Hematopoietic multipotent progenitor cell treated with erythropoietin and hydrocortisone succinate and interleukin-3 and kit ligand, for 6 days (in vitro differentiated cells): ENCODE data around the gene PTGR1.
"Not testable (repeated sequence)": the region's sequence is repeated elsewhere in the genome, so short reads cannot be mapped to it uniquely, and the experiment has no call there.

Experiments
- DNase-seq: peaks from one replicate; pipeline ENCODE4 v3.0.0-alpha.2; 2015

PTGR1 gene

DNA sequence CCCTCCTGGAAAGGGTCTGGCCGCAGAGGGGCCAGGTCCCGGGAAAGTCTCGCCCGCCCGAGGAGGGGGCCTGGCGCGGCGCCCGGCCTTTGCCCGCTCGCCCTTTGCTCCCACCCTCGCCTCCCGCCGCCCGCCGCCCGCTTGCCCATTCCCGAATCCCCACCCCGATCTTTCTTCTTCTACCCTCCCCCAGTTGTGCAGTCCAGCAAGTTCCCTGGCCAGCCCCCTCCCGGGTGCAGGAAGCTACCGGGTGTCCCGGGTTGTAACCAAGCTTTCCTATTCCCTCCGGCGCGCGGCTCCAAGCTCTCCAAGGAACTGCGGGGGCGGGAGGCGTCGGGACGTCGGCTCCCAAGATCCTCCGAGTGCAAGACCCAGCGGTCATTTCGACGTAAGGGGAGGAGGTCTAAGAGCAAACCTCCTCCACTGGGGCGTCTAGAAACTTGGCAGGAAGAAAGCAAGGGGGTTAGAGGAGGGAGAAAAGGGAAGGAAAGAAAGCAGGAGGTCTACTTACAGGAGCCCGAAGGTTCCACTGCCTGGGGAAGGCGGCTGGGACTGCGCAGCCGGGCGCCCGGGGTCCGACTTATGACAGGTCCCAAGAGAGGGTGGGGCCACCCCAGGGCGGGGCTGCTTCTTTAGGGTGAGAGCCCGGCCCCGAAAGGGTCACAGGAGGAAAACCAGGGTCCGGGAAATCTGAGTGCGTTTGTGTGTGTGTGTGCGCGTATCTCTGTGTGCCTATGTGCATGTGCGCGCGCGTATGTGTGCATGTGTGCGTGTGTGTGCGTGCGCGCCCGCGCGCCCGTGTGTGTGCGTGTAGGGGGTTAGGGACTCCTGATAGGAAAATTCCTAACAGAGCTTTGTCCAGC is at the start of gene PTGR1:
TSS of gene PTGR1 (minus strand) at position 556 of the 863 bp plus-strand sequence. CDS start 2,225 bp downstream, outside the sequence.
- peak; percentile 63 for DNase-seq

- DNase-seq: no peak
These were observed 49.6 kb upstream of the PTGR1 start for GRCh38 chr9:111649016-111649415.

- DNase-seq: no peak
These were observed 48.6 kb upstream of the PTGR1 start for GRCh38 chr9:111648066-111648465.

GRCh38 chr9:111646417-111646816 is 47.0 kb upstream of the PTGR1 start:
- no peak for DNase-seq

DNA sequence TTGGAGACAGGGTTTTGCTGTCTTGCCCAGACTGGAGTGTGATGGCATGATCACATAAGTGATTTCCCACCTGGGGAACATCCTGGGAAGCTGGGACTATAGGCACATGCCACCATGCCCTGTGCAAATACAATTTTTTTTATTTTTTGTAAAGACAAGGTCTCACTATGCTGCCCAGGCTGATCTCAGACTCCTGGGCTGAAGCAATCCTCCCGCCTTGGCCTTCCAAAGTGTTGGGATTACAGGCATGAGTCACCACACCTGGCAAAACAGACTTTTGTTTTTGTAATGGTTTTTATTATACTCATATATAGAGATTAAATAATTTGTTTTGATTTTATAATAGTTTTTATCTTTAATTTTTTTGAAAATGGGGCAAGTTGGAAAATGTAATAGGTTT is 46.4 kb upstream of the PTGR1 start:
- DNase-seq: no peak

GRCh38 chr9:111644195-111644772 is 44.8 kb upstream of the PTGR1 start:
- no peak for DNase-seq

DNA sequence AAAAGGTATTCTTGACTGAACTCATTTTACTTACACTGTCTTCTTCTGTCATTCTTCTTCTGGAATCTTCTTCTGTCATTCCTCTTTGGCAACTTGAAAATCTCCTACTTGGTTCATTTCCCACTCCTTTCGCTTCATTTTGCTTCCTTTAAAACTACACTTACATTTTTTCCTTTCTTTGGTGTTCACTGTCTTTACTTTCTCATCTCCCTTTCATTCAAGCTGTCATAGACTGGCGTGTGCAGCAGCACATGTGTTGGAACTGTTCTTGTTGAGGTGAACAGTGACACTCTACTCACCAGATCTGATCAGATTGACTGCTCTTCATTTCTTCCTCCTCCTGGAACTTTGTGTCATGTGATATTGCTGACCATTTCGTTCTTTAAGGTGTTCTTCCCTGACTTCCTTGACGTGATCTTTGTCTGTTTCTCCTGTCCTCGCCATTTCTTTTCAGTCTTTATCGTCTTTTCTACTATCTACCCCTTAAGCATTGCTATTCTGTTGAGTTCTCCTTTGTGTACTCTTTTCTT is 38.0 kb upstream of the PTGR1 start:
- no peak for DNase-seq

DNA sequence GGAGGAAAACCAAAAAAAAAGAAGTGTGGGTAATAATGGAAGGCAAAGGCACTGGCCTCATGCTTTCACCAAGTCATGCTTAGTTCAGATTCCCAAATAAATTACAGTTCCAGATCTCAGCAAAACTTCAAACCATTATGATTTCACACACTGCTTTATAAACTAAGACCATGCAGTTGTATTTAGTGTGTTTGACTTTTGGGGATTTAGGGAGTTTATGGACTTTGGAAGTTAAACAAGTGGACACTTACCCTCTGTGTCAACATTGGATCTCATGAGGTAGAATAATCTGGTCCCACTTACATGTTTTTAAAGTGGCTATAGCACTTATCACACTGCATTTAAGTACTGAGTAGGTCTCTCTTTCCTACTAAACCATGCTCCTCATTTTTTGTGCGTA is 35.4 kb upstream of the PTGR1 start:
- DNase-seq: no peak

DNA sequence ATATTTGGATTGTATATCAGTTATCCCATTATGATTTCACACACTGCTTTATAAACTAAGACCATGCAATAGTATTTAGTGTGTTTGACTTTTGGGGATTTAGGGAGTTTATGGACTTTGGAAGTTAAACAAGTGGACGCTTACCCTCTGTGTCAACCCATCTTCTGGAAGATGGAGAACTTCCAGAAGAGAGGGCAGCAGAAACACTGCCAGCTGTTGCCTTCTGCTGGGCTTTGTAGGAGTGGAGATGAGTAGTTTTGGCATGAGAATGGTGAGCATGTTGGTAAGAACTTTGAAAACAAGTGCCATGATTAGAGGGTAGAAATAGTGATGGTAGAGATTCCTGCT is 33.9 kb upstream of the PTGR1 start:
- no peak for DNase-seq

- no peak for DNase-seq
These were observed 33.4 kb upstream of the PTGR1 start for GRCh38 chr9:111632695-111633388.

- DNase-seq: peak; percentile 36
These were observed 32.6 kb upstream of the PTGR1 start for GRCh38 chr9:111632060-111632459.

- peak; percentile 99 for DNase-seq
These were observed 31.9 kb upstream of the PTGR1 start, which contains the start of gene DNAJC25 for GRCh38 chr9:111631214-111631971. Gene DNAJC25, plus strand, starts transcription at chr9:111631334. Its CDS starts 74 bp downstream, at chr9:111631408.

DNA sequence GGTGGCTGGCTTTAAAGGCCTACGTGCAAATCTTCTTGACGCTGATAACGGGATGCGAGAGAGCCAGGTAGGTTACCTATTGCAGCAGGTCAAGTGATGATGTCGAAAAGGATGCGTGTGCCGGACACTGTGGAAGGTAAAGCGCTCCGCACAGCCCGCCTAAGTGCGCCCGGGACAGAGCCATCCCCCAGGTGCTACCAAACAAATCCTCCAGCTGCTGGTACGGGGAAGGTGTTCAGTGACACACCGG is 31.4 kb upstream of the PTGR1 start:
- DNase-seq: no peak

DNA sequence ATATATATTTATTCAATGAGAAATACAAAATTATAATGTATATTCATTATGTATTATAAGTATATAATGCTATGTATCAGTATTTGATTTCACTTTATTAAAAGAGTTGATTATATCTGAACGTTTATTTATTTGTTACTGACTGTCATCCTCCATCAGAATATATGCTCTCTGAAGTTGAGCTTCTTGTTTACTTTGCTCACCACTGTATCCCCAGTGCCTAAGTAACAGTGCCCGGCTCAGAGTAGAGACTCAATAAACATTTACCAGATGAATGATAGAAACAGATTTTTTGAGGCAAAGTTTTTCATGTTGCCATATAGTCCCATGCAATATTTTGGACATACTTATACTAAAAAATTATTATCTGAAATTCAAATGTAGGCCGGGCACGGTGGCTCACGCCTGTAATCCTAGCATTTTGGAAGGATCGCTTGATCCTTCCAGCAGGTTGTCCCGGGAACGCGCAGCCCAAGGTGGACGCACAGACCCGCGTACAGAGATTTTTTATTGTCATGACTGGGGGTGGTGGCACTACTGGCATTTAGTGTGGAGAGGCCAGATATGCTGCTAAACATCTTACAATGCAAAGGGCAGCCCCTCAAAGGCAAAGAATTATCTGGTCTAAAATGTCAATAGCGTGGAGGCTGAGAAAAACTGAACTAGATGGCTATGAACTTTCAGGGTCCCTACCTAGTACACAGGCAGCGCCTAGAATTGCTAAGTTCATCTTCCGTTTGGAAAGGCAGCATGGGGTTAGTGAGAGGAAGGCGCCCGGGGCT is 30.9 kb upstream of the PTGR1 start:
- DNase-seq: no peak

- no peak for DNase-seq
These were observed 29.0 kb upstream of the PTGR1 start for GRCh38 chr9:111628411-111628810.

GRCh38 chr9:111627260-111627963 is 28.0 kb upstream of the PTGR1 start:
- DNase-seq: no peak

DNA sequence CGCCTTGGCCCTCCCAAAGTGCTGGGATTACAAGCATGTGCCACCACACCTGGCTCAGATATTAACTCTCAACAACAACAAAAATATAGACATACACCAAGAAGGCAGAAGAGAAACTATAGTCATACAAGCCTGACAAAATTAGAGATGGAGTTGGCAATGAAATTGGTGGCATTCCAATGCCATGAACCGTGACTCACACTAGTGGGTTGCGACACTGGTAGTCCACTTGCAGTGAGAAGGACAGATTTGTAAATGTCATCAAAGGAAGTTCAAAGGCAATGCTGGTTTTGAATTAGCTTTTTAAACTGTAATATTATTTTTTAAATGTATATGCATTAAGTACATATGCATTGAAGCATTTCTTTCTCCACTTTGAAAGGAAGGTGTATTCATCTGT is 23.2 kb upstream of the PTGR1 start:
- DNase-seq: no peak

GRCh38 chr9:111621895-111622480 is 22.5 kb upstream of the PTGR1 start:
- DNase-seq: peak; percentile 51

GRCh38 chr9:111617349-111617748 is 17.9 kb upstream of the PTGR1 start:
- not testable (repeated sequence) for DNase-seq

GRCh38 chr9:111615928-111616327 is 16.5 kb upstream of the PTGR1 start:
- no peak for DNase-seq

DNA sequence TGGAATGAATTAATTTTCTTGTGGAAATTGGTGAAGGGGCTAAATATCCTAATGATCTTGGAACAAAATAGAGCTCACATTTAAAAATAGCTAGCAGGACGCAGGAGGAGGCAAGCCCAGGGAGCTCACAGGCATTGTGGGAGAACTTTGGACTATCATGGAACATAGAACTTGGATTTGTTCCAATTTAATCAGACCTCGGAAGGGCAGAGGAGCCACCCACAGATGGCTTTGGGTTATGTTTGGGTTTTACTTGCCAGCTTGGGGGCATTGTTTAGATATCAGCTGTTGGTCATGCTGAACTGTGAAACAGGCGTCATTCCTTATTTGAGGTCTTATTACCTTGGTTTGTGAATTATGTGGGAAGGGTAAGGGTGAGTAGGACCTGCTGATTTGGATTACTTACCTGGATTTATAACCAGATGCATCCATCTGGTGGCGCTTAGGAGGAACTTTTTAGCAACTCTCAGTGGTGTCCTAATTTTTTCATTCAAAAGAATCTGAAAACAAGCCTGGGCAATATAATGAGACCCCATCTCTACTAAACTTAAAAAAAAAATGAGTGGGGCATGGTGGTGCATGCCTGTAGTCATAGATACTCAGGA is 14.1 kb upstream of the PTGR1 start:
- DNase-seq: no peak
